Germinal center (tissue), 1 donor: ENCODE measurements around the gene CDH20.
"Not testable (repeated sequence)": the region's sequence is repeated elsewhere in the genome, so short reads cannot be mapped to it uniquely, and the experiment has no call there.

Experiments used
- DNase-seq: peaks from one replicate; pipeline ENCODE4 v3.0.0; 2012; ENCODE audit warnings: mixed read lengths, low spot score

Gene CDH20

DNA sequence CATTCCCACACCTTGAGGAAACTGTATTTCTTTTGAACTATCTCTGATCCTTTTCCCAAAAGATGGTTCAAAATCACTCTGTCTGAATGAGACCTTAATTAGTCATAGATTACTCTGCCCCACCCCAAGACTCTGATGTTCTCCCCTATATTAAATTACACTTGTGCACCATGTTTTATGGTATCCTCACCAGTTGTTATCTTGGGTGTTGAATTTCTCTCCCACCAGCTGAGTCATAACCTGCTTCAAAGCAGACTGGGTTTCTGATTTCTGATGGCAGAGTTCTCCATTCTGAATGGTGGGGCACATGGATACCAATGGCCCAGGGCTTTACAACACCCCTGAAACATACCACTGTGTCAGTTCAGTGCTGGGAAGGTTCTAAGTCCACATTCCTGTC is 15.0 kb downstream of the CDH20 start:
- DNase-seq: no peak

DNA sequence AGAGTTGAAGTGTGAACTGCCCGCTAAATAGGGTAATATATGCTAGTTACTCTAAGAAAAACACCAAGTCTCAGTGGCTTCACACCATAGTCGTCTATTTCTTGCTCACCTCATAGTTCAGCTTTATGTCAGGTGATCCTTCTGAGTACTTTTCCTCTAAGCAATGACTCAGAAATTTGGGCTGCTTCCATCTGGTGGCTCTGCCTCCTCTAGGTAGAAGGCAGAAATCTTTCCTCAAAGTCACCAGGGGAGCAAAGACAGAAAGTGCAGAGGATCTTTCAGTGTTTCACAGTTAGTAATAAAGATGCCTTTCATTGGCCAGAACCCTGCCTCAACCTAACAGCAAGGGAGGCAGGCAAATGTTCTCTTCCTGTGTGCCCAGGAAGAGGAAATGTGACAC is 17.3 kb downstream of the CDH20 start:
- DNase-seq: no peak

DNA sequence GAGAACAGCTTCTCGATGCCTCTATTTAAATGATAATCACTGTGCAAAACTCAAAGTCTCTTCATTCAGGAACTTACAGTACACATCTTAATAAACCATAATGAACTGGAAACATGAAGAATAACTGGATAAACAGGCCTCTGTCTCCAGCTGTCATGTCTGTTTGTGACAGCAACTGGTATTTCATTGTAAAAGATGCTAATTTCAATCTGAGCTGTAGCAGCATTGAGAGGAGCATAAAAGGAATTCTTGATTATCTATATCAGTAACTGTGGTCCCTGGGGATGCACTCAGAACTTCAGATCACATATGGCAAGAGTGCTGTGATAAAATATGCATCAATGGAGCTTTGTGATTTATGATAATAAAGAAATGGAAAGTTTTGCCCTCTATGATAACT is 18.8 kb downstream of the CDH20 start:
- no peak for DNase-seq

DNA sequence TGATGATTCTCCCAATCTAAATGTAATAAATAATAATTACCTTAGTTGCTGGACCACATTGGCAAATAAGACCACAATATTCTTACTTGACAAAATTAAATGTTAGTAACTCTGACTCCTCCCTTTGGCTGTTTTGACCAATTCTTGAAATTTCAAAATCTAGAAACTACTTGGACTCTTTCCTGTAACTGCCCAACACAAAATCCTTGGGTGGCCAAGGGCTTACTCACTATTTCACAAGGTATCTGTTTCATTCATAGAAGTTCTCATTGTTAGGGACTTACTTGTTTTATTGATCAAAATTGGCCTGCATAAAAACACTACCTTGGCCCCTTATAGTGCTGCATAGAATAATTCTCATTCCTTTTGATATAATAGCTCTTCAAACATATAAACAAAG is 19.4 kb downstream of the CDH20 start:
- DNase-seq: no peak

DNA sequence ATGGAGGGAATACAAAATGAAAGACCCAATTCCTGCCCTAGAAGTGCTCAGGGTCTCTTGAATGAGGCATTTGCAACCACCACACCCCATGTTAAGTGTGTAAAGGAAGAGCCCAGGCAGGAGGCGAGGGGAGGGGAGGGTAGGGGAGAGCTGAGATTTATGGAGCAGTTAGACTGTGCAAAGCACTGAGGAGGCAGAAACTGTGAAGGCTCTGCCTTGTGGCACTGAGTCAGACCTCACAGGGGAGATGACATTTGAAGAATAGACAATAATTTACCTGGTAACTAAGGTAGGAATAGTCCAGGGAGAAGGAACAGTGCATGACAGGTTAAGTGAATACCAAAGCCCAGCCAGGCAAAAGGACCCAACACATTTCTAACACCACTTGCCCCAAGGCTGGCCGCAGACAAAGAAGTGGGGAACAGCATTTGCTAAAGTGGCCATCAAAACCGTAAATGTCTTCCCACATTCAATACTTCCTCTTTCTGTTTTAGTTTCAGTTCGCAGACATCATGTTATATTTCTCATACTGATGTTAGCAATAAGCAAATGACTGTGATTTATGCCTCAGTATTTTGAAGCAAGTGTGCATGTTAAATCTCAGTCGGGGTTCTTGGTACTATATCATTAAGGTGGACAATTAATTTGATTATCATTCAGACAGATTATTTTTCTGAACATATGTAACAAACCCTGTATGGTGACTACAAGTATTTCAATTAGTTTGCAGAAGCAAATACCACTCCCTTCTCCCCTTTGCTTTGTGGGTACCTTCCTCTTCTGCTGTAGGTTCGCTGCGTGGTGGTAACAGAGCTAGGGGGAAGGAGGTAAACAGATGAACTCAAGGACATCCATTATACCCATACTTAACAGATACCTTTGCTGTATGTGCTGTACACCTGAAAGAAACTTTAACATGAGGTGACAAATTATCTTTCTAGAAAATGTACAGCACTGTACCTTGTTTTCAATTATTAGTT is 27.5 kb downstream of the CDH20 start:
- DNase-seq: peak; percentile 8

DNA sequence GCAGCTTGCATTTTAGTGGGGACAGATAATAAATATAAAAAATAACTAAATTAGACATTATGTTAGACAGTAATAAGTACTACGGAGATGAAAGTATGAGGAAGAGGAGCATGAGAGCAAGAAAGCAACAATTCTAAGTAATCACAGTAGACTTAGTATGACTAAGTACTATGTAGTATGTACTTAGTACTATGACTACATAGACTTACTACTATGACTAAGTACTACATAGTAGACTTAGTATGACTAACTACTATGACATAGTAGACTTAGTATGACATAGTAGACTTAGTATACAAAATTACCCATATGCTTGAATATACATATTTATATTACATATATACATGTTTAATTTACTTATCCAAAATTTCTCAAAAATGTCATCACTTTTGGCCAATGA is 29.3 kb downstream of the CDH20 start:
- no peak for DNase-seq

DNA sequence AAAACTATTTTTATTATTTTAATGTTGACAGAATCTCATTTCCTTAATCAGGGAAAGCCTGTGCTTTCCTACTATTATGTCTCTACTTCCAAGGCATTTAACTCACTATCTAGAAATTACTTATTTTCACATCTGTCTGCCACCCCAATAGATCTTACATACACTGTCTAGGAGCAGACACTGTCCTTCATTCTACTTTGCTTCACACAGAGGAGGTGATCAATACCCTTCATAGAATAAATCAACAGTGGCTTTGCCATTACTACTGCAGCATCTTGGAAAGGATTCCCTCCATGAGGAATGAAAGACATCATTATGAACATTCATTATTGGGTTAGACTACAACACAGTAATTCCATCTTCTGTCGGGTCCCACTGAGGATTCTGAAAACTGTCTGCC is 31.7 kb downstream of the CDH20 start:
- DNase-seq: no peak

DNA sequence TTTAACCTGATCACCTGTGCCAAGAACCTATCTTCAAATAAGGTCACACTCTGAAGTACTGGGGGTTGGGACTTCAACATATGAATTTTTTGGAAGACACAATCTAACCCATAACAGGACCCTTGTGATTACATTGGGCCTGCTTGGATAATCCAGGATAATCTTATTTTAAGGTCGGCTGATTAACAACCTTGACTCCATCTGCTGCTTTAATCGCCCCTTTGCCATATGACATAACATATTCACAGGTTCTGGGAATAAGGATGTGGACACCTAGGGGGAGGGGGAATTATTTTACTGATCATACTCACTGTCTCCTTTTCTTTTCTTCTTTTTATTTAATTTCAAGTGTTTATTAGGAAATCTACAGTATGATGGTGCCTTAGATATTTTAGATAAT is 34.8 kb downstream of the CDH20 start:
- DNase-seq: no peak

DNA sequence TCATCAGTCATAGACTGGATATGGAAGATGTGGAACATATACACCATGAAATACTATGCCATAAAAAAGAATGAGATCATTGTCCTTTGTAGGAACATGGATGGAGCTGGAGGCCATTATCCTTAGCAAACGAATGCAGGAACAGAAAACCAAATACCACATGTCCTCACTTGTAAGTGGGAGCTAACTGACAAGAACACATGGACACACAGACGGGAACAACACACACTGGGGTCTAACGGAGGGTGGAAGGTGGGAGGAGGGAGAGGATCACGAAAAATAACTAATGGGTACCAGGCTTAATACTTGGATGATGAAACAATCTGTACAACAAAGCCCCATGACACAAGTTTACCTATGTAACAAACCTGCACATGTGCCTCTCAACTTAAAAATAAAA is 36.4 kb downstream of the CDH20 start:
- DNase-seq: not testable (repeated sequence)

DNA sequence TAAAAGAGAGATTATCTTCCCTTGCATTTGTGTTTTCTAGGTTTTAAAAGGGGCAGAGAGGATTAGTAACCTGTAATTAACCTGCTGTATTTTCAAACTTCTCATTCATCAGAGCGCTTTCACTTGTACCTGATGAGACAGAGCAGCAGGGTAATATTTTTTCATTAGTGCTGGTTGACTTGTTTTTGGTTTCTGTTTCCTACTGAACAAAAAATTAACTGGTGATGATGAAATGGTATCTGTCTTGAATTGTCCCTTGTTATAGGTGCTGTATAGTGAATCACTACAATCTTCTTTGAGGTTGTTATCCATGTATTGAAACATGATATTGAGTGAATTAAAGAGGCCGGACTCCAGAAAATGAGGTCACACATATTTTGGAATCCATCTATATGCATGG is 37.9 kb downstream of the CDH20 start:
- DNase-seq: no peak

DNA sequence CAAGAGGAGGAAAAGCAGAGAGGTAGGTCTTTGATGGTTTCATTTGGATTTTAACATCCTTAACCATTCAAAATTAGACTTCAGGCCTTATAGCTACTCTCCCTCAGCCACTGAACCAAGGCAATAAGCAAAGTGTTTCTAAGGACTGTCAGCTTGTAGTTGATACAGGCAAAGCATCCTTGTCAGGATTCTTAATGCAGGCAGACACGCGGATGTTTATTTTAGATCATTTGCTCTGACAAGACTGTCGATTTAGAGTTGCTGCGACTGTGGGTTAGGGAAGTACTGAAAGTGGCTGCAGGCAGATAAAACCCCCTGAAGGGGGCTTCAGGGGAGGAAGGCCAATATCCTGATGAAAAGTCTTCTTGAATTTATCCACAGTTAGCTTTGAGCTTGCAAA is 46.6 kb downstream of the CDH20 start:
- DNase-seq: no peak

DNA sequence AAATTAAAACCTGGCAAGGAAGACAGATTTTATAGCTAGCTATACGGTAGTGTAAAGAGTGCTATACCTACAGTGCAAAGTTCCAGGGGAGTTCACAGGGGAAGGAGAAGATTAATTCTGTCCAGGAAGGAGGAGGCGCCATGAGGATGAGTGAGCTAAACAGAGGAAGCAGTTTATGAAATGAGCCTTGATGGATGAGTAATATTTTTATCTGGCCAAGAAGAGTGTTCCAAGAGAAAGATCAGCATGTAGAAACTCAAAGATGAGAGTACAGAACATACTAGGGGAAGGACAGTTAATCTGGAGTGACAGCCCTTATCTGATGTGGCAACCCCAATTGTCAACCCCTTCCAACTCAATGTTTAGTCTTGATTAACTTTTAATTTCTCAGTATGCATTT is 54.8 kb downstream of the CDH20 start:
- DNase-seq: no peak

DNA sequence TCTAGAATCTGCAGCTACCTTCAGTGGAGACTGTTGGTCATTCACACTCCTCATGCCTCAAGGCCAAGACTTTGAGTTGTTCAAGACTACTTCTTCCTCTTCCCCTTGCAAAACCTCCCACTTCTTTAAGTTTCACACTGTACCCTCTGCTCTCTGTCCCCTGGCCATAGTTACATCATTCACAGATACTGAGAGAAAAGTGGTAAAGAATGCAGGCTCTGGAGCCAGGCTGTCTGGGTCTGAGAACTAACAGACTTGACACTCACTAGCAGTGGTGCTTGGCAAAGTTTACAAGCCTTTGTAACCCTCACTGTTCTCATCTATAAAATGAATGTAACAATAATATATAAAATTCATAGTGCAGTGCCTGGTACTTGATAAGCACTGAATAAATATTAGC is 61.8 kb downstream of the CDH20 start:
- no peak for DNase-seq

DNA sequence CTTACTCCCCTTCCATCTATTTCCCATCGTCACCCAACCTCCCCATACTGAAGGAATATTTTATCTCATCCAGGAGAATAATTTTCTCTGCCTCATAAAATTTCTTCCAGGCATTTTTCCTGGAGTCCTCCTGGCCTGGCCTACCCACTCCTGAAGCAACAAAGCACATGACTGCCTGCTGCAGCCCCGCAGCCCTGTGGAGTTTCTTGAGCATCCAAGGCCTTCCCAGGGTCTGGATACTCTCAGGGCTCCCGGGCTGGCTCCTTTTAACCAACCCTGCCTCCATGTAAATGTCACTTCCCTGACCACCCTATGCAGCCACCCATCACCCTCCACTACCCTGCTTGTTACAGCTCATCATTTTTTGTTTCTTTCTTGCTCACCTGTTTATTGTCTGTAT is 64.0 kb downstream of the CDH20 start:
- no peak for DNase-seq

DNA sequence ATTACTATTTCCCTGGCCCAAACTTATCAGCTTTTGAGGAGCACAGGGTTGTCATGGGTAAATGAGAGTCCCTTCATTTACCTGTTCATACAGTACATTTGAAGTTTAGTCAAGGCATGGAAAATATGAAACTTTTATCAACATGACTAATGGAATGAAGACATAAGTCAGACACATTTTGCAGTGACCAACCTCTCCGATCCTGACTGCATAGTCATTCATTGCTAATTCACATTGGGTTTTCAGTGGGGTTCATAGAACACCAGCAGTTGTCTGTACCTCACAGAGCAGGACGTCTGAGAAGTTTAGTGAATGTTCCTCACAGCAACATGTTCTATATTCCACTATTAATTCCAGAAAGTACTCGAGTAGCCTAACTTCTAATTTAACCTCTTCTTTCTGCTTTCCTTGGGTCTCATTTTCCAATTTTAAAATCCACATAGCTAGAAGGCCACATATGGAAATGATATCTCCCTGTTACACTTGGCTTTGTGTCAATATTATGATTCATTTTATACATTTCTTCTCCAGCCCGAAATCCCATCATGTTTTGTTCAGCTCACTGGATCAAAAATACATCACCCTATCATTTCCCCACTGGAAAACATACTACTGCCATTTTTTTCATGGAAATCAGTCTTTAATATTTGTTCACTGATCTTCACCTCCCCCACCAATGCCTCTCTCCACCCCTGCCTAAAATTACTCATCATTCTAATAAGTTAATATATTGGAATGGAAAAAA is 65.9 kb downstream of the CDH20 start:
- no peak for DNase-seq

DNA sequence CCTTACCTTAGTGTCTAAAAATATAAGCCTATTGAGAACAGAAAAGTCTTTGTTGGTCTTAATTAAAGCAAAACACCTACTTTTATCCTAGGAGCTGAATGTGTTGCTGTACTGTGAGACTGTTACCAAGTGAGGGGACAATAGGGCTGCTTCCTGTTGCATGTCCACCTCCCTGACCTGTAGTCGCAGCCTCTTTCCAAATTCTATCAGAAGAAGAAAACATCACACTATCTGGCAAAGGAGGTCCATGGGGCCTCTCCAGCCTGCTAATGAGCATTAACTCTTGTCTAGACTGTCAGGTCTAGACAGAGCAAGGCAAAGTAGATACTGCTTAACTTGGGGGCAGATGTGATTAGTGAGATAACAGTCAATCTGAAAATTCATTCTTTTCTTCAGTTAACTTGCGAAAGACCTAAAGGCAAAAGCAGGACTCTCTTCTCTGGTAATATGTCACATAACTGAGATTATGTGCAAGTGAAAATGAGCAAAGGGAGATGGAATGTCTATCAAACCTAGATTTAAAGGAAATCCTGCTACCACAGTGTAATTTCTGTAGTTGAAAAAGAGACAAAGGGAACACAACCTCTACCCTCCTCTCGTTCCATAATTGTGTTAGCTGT is 66.9 kb downstream of the CDH20 start:
- DNase-seq: no peak

DNA sequence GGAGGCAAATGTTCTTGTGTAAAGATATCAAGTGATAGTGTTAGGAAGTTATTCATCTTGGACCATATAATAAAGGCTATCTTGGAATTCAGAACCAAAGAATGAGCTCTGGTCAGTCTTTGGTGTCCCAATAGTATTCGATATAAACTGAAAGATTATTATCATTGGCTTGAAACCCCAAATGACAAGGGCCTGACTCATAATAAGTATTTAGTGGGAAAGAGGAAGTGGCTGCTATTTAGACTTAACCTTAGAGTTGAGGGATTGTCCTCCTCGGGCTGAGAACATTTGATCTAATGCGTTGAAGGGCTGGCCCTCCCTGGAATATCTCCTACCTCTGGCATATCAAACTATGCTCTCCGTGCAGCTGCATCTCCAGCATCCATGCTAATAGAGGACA is 67.5 kb downstream of the CDH20 start:
- DNase-seq: no peak

DNA sequence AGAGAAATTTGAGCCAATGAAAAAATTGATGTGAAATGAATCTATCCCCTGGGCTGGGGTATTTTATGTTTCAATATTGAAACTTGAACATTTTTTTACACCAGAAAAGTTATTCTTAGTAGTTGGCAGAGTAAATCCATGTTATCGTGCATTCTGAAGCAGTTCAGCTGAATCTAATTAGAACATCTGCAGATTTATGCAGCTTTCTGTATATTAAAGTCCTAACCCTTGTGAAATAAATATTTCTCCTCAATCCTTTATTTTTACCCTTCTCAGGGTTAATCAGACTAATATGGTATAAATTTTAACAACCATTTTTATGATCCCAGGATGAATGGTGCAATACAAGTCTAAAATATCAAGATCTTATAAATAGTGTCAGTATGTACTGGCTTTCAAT is 69.5 kb downstream of the CDH20 start:
- DNase-seq: no peak

DNA sequence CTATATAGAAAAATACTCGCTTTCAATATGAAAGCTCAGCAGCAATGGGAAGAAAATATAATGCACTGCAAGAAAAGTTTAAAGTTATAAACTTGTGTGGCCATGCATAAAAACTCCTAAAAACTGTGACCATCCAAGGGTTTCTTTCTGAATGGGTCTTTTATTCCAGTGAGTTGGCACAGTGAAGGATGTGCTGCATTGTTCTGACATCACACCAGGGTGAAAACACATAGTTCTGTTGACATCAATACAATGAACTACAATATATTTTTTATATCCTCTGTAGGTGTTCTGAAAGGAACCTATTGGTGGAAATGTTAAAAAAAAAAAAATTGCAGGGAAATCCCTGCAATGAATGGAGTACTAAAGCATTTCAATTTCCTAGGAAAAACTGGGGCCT is 80.2 kb downstream of the CDH20 start:
- DNase-seq: no peak

DNA sequence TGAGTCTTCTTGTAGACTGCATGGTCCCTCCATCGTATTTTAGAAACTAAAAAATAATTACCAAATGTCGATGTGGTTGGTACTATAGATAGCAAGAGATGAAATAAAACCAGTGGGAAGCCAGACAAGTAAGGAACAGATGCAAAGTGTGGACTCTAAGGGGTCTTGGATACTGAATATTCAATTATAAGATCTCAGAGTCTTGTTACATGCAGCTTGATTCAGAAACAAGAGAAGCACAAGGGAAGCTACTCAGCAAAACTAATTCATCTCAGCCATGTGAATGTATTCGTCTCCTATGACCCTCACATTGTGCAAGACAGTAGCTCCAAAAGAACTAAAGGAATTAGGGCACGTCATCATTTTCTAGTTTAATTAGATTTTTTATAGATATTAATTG is 80.9 kb downstream of the CDH20 start:
- DNase-seq: no peak

DNA sequence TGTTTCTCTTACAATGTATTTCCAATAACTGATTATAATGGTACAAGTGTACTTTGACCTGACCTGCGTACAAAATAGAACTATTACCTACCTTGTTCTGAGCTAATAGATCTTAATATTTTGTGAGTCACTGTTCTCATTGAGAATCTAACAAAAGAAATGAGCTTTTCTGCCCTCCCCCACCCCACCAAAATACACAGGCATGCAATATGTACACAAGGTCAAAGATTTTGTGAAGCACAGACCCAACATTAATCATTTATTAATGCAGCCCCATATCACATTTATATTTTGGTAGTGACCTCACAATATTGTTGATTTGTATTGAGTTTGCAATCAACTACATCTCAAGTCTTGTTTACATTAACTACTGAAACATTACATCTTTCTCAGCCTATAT is 86.5 kb downstream of the CDH20 start:
- no peak for DNase-seq

DNA sequence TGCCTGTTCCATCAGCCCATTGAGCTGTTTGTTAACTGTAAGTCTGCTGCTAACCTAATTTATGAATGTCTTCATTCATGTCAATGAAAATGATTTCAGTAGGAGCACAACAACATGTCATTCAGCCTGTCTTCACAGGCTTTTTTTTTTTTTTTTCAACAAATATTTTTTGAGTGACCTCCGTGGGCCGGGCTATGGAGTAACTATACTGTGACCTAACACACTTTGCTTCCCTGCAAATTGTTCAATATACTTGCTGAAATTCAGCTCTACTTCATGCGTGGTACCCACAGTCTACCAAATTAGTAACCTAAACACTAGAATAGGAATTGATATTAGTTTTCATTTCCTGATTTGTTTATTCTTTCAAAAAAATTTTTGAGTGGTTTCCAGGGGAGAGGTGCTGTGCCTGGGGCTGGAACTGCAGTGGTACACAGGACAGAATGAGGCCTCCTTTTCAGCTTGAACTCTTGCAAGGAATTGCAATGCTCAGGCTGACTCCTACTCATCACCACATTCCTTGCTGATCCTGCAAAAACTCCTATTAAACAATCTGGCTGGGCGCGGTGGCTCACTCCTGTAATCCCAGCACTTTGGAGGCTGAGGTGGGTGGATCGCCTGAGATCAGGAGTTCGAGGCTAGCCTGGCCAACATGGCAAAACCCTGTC is 87.1 kb downstream of the CDH20 start:
- no peak for DNase-seq
